Activated T-helper 1 cell treated with anti-CD3 and anti-CD28 coated beads, Interleukin-2, amount 50 U/mL, for 16 hours (primary cell): ENCODE measurements around the gene ADCY9.
"Not testable (repeated sequence)": the region's sequence is repeated elsewhere in the genome, so short reads cannot be mapped to it uniquely, and the experiment has no call there.

Experiments used
- DNase-seq, 2 donors: peaks; one replicate each; pipeline ENCODE4 v3.0.0-alpha.2; 2020; ENCODE audit warnings: low read depth in 1 of 2, low spot score in 1 of 2

ADCY9 gene

DNA sequence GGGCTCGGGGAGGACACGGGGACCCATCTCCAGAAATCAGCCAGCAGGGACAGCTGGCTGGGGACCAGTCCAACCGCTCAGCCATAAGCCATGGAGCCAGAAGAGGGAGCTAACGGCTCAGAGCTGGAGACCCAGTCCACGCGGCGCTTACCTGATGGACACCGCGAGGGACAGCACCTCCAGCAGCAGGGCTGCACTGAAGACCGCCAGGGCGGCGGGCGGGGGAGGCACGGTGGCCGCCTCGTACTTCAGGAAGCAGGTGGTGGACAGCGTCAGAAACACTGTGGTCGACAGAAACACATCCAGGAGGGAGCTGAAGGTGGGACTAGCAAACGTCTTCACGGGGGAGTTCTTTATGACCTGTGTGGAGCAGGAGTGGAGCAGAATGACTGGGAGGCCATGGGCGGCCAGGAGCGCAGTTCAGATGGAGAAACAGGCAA is 133.1 kb downstream of the ADCY9 start:
- no peak for DNase-seq

DNA sequence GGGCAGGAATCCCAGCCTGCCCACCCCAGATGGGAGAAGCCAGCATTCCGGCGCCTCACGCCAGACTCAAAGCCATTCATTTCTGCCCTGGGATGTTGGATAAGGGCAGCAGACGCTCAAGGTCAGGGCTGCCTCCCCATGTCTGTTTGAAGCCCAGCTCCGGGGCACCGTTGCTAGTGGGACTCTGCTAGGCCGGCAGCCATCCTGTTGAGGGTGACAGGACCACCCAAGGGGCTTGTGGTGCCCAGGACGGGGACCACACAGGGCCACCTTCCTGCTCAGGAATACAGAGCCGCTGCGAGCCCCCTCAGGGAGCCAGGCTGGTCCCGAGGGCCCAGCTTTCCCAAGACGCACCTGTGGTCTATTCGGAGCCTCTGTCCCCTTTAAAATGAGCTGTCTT is 134.0 kb downstream of the ADCY9 start:
- no peak for DNase-seq

DNA sequence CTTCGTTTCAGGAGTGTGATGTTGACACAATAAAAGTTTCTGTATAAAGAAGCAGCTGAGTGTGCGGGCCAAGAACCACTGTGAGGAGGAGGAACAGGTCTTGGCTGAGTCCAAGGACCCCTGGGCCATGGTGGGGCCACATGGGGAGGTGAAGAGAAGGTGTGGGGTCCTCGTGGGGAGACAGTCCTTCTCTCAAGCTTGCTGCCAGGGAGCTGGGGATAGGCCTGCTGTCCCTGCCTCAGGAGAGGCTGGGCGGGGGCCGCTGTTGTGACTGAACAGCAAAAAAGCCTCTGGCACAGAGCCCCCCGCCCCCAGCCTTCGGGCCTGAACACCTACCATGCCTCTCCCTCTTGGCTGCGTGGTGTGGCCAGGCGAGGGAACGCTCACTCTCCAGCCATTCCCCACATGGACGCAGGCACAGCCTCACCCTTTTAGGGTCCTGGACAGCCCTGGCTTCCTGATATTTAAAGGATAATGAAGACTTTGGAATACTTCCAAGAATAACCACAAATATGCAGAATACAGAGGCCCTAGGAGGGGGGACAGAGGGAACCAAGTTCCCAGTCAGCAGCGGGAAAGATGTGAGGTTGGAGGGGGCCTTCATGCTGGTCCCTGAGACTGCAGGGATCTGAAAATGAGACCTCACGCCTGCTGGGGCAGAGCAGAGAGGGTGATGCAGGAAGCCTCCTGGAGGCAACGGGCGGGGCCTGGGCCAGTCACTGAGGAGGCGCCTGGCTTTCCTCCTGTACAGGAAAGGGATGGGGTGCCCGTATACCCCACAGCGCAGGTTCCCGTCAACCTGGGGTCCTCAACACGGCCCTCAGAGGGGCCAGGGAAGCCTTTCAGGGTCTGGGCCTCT is 135.8 kb downstream of the ADCY9 start:
- DNase-seq: no peak

DNA sequence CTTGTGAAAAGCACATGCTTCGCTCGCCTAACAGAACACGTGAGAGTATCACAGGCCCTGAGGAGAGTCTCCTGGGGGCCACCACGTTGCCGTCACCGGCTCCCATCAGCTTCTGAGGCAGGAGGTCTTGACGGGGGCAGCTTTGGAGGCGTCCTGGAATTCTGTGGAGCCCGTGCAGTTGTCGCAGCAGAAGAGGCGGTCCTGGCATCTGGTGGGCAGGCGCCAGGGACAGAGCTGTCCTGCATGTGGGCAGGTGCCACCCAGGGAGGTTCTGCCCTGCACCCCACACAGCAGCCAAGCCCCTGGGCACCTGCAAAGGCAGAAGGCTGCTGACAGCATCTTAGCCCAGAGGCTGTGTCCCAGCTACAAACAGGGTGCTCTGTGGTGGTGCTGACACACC is 136.7 kb downstream of the ADCY9 start:
- DNase-seq: no peak

DNA sequence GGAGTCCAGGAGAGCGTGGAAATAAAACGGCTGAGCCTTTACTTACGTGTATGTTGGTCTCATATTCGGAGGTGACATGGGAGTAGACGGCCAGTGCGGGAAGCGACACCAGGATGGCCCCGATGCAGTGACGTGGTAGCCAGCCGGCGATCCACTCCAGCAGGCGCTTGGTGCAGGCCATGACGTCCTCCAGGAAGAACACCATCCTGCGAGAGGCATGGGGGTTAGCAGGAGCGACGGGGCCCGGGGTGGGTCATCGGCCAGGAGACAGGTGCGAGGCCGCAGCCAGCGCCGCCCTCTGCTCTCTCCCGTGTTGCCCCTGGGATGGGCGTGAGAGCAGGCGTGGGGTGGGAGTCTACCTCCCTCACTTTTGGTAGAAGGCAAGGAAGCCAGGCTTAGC is 137.2 kb downstream of the ADCY9 start:
- DNase-seq: no peak

DNA sequence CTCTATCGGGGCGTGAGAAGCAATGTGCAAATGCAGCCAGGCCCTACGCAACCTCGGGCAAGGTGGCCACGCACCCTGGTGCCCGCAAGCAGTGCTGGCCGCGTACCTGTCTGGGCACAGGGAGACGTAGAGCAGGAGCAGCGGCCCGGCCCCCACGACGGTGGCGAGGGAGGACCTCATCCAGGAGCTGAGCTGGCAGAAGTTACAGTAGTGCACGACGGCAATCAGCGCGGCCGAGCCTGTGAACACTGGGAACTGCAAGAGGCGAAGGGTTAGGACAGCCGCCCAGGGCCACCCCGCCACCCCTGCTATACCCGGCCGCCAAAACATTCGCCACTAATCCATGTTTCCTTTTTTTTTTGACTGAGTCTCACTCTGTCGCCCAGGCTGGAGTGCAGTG is 138.9 kb downstream of the ADCY9 start:
- DNase-seq: no peak

DNA sequence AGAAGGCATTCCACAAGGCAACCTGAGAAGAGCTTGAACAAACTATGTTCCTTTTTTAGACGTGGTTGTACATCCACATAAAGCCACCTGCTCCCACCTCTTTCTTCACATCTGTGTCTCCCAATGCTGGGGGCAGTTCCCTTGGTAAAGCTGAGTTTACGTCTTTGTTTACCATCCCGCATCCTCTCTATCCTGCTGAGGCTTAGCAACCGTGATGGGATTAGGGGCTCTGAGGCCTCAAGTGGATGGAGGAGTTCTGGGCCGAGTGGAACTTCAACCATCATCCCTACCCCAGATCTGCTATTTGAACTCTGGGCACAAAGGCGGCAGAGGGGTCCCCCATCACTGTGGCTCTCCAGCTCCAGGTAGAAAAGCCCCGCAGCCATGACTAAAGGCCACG is 141.5 kb downstream of the ADCY9 start:
- no peak for DNase-seq

DNA sequence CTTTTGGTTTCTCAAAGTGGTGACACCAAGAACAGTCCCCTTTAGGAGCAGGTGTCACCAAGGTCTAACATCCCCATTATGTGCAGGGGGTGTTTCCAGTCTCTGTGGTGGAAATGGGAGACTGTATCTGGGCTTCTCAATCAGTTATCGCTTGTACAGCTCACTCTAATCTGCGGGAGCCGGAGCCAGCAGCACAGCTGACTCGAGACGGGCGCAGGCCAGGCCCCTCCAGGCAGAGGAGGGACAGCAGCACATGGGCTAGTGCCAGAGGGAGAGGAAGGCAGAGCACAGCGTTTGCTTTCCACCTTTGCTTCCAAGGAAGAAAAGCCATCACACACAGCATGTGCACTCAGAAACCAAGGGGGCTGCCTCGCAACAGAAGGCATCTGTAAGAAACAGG is 144.5 kb downstream of the ADCY9 start:
- no peak for DNase-seq

DNA sequence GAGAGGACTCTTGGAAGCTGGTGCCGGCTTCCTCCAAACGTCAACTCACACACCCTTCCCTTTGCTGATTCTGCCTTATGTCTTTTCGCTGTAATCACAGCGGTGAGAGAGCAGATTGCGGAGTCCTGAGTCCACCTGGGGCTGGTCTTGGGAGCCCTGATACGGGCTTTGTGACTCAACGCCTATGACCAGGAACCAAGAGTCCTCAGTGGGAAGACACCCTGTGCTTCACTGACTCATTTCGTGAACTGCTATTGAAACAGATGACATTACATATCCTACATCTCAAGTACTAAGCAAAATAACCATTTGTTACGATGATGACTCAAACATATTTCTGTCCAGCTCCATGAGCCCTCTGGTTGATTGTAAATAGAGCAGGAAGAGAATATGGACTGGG is 145.0 kb downstream of the ADCY9 start:
- DNase-seq: no peak

DNA sequence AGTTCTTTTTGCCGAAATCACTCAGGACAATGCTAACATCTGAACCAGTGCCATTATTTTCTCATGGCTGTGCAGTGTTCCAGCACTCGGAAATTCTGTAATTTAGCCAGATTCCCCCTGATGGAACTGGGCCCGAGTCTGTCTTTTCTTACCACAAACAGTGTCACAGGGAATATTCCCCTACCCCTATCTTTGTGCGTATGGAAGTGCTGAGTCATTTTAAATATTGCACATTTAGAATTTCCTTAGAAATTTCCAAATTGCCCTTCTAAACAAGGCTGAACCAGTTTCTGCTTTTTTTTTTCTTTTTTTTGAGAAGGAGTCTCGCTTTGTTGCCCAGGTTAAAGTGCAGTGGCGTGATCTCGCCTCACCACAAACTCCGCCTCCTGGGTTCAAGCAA is 147.7 kb downstream of the ADCY9 start:
- no peak for DNase-seq

DNA sequence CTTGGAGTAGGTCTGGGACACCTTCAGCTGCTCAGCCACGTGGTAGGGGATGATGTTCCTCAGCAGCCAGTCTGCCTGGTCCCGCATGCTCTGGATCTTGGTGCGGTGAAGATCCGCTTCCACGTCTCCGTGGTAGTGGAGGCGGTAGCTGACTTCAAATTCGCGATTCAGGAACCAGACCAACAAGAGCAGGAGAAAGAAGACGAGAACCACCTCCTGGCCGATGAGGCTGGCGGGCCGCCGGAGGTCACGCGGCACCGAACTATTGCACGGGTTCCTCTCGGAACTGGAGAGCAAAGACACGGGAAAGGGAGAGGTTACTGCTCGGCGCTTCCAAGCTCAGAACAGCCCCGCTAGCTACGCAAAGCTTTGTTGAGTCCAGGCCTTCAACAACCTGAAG is 149.6 kb downstream of the ADCY9 start:
- no peak for DNase-seq

DNA sequence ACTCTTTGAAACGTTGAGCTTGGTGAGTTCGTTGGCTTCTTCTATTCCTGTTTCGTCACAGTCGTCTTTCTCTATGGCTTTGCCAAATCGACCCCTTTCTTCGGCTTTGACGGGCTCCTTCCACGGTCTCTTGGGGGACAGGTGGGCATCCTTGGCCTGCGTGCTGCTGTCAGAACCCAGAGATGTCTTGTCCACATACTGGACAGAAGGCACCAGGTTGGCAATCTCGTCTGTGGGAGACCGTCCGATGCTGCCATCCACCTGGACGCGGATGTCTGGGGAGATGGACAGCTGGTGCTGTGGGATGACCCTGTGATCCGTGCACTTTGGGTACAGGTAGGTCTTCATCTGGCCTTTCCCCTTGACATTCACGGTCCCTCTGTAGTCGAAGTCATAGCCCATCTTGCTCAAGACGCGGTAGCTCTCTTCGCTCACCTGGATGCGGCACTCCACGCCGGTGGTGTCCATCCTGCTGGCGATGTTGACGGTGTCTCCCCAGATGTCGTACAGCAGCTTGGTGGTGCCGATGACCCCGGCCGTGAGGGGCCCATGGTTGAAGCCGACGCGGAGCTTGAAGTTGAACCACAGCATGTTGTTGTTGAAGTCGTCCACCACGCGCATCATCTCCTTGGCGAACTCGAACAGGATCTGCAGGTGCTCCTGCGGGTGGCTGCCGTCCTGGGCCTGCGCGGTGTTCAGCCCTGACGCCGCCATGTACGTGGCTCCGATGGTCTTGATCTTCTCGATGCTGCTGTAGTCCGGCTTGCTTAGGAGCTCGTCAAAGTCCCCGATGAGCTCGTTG is 150.3 kb downstream of the ADCY9 start:
- no peak for DNase-seq

DNA sequence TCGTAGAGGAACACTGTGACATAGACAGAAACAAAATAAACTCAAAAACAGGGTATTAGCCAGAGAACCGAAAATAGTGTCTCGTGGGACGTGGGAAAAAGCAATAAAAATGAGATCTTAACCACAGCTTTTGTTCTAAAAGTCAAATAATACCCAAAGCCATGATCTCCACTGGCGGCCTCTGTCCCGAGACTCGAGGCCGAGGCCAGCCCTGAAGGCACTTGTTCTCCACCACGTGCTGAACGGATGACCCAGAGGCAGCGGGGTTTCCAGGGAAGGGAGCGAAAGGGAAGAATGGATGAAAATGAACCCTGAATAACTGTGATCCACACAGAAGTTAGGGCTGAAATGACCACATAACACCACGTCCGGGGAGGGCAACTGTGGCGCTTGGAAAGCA is 150.9 kb downstream of the ADCY9 start:
- DNase-seq: no peak

DNA sequence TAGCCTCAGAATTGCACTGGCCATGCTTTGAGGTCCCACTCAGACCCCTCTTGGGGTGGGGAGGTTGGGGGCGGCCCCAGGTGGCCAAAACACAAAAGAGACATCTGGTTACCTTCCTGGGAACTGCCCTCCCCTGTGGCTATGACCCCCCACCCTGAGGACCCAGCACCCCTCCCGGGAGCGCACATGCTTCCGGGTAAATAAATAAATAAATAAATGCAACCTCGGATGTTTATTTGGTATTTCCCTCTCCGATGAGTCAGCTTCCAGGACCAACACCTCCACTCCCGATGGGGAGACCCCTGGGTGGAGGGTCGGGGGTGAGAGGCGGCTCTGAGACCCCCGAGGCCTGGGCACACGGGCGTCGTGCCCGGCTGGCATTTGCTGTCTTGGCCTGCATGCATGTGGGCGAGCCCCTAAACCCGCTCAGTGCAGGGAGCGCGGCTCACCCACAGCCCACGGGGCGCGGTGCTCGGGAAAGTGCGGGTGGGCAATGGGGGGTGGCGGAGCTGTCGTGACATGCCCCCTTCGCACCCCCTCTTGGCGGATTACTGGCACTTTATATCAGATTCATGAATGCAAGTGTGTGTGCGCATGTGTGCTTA is 151.5 kb downstream of the ADCY9 start:
- DNase-seq: no peak

DNA sequence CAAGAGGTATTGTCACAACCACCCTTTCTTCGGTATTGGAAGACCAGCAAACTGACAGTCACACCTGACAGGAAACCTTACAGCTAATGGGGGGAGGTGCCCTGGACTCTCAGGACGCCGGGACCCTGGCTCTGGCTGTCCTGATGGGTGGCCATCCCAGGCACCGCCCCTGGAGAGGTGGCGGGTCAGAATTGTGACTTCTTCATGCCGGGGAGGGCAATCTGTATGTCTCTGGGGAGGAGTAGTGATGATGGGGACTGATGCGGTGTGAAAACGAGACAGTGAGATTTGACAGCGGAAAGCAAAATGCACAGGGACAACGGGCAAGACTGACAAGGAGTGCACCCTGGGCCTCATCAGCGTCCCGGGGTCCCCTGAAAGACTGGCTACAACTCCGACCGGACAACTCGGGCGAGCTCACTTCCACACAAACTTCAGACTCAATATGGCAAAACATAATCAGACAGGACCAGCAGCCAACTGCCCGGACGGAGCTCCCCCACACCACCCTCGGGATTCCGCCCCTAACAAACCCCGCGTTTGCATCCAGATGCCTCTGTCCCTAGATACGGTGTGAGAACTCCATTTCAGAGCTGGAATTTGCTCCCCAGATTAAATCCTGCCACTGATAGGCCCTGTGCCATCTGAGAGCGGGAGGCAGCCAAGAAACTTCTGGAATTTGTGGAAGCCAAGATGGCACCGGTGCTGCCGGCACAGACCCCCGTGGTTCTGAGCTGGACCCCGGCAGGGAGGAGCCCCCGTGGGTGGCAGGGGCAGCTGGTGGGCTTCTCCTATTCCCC is 152.2 kb downstream of the ADCY9 start:
- DNase-seq: no peak

DNA sequence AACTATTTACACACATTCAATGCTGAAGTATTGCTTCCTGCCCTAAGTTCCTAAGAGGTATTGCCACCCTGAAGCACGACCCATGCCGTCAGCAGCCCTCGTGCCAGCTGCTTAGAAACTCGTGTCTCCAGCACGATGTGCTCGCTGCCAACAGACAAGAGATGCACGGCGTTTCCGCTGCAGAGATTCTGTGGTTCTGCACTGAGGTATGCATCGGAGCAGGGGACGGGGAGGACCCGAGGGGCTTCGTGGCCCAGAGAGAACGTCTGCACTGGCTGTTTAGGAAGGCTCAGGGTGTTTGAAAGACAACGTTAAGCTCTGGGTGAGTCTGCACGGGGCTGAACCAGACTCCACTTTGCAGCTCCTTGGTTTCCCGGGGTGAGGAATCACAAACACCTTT is 153.0 kb downstream of the ADCY9 start:
- no peak for DNase-seq

DNA sequence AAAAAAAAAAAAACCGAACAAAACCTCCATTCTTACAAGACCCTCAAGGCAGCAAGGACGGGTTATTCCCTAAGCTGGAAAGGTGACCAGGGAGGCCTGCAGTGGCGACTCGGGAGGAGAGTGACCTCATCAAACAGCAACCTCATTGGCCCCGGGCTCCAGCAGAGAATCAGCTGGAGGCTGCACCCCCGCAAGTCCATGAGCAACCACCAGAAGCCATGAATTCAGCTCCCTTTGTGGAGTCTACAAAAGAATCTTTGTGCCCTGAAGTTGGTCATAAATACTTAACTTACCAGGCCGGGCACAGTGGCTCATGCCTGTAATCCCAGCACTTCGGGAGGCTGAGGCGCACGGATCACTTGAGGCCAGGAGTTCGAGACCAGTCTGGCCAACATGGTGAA is 154.8 kb downstream of the ADCY9 start:
- no peak for DNase-seq

DNA sequence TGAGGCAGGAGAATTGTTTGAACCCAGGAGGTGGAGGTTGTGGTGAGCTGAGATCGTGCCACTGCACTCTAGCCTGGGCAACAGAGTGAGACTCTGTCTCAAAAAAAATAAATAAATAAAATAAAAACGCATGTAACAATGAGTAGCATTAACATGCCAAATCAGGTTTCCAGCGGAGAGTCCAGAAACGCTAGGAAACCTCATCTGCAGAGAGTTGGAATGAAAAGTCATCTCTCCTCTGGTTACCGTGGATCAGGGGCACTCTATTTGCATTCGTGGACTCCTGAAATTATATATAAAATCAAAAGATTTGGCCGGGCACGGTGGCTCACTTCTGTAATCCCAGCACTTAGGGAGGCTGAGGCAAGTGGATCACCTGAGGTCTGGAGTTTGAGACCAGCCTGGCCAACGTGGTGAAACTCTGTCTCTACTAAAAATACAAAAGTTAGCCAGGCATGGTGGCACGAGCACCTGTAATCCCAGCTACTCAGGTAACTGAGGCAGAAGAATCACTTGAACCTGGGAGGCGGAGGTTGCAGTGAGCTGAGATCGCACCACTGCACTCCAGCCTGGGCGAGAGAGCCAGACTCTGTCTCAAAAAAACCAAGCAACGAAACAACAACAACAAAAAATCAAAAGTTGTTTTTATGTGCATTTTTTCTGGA is 156.2 kb downstream of the ADCY9 start:
- DNase-seq: not testable (repeated sequence)

DNA sequence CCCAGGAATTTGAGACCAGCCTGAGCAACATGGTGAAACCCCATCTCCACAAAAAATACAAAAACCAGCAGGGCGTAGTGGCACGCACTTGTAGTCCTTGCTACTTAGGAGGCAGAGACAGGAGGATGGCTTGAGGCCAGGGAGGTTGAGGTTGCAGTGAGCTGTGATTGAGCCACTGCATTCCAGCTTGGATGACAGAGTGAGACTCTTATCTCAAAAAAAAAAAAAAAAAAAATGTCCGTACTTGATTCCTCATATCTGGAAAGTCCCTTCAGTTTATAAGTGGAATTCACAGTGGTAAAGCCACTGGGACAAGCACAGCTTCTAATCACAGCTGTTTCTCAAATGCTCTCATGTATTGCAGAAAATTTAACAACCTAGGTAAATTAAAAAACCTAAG is 157.1 kb downstream of the ADCY9 start:
- DNase-seq: no peak

DNA sequence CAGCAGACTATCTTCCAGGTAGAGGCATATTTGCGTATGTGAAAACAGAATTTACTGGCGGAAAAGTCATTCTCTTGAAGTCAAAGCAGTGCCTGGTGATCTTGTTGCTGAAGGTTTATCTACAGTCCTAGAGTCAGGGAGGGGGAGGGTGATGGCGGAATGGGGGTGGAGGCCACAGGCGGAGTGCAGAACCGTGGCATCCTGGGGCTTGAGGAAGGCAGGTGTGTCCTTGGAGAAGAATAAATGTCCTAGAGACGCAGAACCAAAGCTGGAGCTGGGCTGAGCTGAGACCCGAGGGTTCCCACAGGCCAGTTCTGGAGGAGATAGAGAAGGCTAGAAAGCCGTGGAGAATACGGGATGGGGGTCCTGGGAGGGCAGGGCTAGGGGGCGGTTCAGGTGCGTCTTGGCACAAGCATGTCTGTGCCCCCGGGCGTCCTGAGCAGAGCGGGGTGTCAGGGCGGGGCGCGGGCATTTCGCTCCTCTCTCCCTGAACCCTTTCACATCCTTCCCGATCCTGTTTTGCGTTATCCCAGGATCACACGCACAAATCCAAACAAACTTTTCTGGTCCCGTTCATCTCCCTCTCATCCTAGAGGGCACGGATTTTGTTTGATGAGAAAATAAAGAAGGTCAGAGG is 158.8 kb downstream of the ADCY9 start:
- DNase-seq: no peak
